ENCODE results near the gene ENO4.

- TF ChIP-seq CTCF (IDR thresholded peaks at IDR 0.05; ENCODE audit: insufficient read depth, low read length, poor library complexity, severe bottlenecking) = no peak
- no peak for TF ChIP-seq EZH2phosphoT487 (conservative IDR thresholded peaks at IDR 0.05; ENCODE audit: low read length)
Observed at GRCh38 chr10:116836902-116837523, 12.3 kb upstream of the ENO4 start.
